Measurements from ENCODE around the gene NFATC1.

NFATC1 gene

DNA sequence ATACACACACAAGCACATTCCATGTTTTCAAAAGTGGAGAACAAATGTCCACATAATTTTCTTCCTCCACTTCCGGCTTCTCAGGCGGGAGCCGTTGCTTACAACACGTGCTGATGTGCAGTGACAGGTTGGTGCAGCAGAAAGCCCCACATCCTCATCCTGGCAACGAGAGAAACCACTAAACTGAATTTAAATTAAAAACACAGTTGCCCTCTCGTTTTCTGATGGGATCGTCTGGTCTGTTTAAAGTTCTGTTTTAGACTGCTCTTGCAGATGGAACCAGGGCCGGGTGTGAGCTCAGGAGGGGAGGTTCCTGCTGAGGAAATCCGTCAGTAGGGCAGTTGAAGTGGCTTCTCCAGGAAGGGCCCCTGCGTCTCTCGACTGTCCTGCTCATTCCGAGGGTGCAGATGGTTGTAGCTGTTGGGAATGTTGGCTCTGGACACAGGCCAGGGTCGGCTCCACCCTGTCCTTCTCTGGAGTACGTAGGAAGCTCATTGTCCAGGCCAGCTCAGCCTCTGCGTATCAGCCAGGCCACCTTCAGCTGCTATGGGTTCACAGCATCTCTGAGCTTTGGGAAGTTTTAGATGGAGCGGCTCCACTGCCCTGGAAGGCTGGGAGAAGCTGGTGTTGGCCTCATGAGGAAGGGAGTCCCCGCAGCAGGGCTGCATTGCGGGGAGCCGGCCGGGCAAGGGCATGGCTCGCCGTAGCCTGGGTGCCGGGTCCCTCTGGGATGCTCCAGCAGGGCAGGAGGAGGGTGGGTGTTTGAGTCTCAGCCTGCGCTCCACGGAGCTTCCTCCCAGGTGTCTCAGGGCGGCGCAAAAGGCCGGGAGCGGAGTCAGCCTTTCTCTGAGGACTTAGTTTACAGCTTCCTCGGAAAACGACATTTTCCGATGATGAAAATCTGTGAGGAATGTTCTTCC, 58.3 kb downstream of the NFATC1 start:
- Histone ChIP-seq H3K4me1 (ENCODE audit: insufficient read depth, insufficient read length) (peaks cover 13% of the 10 kb centered on the region), H3K9ac (ENCODE audit: insufficient read length, low read depth) (no peak overlapping the region), H3K9me3 (ENCODE audit: insufficient read depth, low read length) (no peaks in the 10 kb centered on the region), H3K4me3 (ENCODE audit: insufficient read length, low read depth) (no peak overlapping the region), H3K36me3 (ENCODE audit: insufficient read depth, insufficient read length, low read length) (peaks cover 65% of the 10 kb centered on the region), H3K27me3 (ENCODE audit: insufficient read depth, insufficient read length) (no peaks in the 10 kb centered on the region)
- DNase-seq (ENCODE audit: low read depth, low spot score) = no peak
- TF ChIP-seq SUZ12 (IDR thresholded peaks at IDR 0.05; ENCODE audit: extremely low read depth, insufficient read depth, insufficient read length) (no peak), ZNF274 (IDR thresholded peaks at IDR 0.05; ENCODE audit: low read depth, low read length) (no peak), YY1 (IDR thresholded peaks at IDR 0.05; ENCODE audit: insufficient read depth, insufficient read length) (no peak)

DNA sequence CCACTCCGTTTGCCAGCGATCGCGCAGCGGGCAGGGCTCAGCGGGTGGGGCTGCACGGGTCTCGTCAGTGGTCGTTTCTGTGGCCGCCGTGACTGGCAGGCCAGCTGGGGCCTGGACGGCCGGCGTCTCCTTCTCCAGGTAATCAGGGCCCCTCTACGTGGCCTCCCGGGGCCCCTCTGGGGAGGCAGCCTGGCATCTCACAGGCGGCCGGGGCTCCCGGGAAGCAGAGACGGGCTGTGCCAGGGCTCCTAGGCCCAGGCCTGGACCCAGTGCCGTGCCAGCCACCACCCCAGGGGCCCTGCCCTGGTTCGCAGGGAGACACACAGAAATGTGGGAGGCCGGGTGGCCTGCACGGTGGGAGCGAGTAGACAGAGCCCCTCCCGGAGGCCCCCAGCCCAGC, 59.5 kb downstream of the NFATC1 start:
- H3K9ac ChIP-seq (ENCODE audit: insufficient read length, low read depth) = no peak overlapping the region
- H3K4me3 ChIP-seq (ENCODE audit: insufficient read length, low read depth) = no peak overlapping the region
- peaks cover 58% of the 10 kb centered on the region for H3K36me3 ChIP-seq (ENCODE audit: insufficient read depth, insufficient read length, low read length)
- no peaks in the 10 kb centered on the region for H3K27me3 ChIP-seq (ENCODE audit: insufficient read depth, insufficient read length)
- H3K4me1 ChIP-seq (ENCODE audit: insufficient read depth, insufficient read length) = peaks cover 14% of the 10 kb centered on the region
- H3K9me3 ChIP-seq (ENCODE audit: insufficient read depth, low read length) = no peaks in the 10 kb centered on the region
- DNase-seq (ENCODE audit: low read depth, low spot score) = no peak
- TF ChIP-seq ZNF274 (IDR thresholded peaks at IDR 0.05; ENCODE audit: low read depth, low read length) (no peak), SUZ12 (IDR thresholded peaks at IDR 0.05; ENCODE audit: extremely low read depth, insufficient read depth, insufficient read length) (no peak), YY1 (IDR thresholded peaks at IDR 0.05; ENCODE audit: insufficient read depth, insufficient read length) (no peak)

DNA sequence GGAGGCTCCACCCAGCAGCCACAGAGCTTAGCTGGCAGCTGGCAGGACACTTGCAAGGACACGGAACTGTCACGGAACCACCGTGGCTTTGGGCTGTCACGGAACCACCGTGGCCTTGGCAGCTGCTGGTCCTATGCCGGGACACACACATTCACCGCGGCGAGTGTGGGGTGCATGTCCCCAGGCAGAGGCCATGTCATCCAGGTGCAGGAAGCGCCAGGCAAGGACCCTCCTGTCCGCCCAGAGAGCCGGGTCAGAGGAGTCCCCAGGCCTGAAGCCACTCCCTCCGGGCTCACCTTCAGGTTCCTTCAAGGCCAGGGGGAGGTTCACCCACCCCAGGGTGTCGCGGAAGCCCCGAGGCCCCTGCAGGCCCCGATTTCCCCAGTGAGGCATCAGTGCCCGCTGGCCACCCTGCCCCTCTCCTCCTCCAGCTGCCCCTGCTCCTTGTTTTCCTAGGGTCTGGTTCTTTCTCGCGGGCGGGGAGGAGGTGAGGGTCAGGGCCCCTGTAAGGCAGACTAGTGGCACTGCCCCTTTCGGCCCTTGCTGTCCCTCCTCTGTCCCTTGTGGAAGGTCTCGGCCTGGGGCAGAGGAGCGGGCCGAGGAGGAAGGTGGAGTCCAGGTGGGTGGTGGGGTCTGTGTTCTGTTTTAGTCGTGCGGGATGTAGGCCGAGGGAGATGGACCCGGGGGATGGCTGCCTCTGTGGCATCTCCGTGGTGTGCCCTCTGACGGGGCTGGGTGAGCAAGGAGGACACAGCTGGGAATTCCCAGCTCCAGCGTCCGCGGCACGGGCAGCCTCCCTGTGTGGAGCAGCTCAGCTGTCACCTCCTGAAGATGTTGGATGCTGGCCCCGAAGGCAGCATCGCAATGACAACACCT, 60.6 kb downstream of the NFATC1 start:
- no peak overlapping the region for H3K9ac ChIP-seq (ENCODE audit: insufficient read length, low read depth)
- no peaks in the 10 kb centered on the region for H3K27me3 ChIP-seq (ENCODE audit: insufficient read depth, insufficient read length)
- no peak for DNase-seq (ENCODE audit: low read depth, low spot score)
- no peaks in the 10 kb centered on the region for H3K9me3 ChIP-seq (ENCODE audit: insufficient read depth, low read length)
- H3K4me3 ChIP-seq (ENCODE audit: insufficient read length, low read depth) = no peak overlapping the region
- H3K36me3 ChIP-seq (ENCODE audit: insufficient read depth, insufficient read length, low read length) = peaks cover 51% of the 10 kb centered on the region
- peaks cover 21% of the 10 kb centered on the region for H3K4me1 ChIP-seq (ENCODE audit: insufficient read depth, insufficient read length)
- TF ChIP-seq SUZ12 (IDR thresholded peaks at IDR 0.05; ENCODE audit: extremely low read depth, insufficient read depth, insufficient read length) (no peak), ZNF274 (IDR thresholded peaks at IDR 0.05; ENCODE audit: low read depth, low read length) (no peak), YY1 (IDR thresholded peaks at IDR 0.05; ENCODE audit: insufficient read depth, insufficient read length) (no peak)

DNA sequence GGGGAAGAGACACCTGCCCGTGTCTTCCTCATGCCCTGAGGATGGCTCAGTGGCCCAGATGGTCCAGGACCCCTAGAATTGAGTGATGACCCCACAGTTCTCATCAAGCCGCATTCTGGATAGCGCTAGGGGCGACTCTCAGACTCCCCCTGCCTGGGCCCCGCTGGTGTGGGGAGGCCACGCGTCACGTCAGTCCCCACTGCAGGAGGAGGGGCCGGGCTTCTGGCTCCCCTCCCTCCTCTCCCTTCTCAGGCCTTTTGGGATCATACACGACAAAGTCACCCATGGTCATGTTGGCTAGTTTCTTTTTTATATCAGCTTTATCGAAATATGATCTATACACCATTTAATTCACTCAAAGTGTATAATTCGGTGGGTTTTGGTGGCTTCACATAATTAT, 61.5 kb downstream of the NFATC1 start:
- peaks cover 51% of the 10 kb centered on the region for H3K36me3 ChIP-seq (ENCODE audit: insufficient read depth, insufficient read length, low read length)
- no peak overlapping the region for H3K9ac ChIP-seq (ENCODE audit: insufficient read length, low read depth)
- DNase-seq (ENCODE audit: low read depth, low spot score) = no peak
- peaks cover 23% of the 10 kb centered on the region for H3K4me1 ChIP-seq (ENCODE audit: insufficient read depth, insufficient read length)
- H3K4me3 ChIP-seq (ENCODE audit: insufficient read length, low read depth) = no peak overlapping the region
- no peaks in the 10 kb centered on the region for H3K9me3 ChIP-seq (ENCODE audit: insufficient read depth, low read length)
- no peak for TF ChIP-seq ZNF274 (IDR thresholded peaks at IDR 0.05; ENCODE audit: low read depth, low read length)
- TF ChIP-seq YY1 (IDR thresholded peaks at IDR 0.05; ENCODE audit: insufficient read depth, insufficient read length) = no peak
- no peak for TF ChIP-seq SUZ12 (IDR thresholded peaks at IDR 0.05; ENCODE audit: extremely low read depth, insufficient read depth, insufficient read length)
- H3K27me3 ChIP-seq (ENCODE audit: insufficient read depth, insufficient read length) = no peaks in the 10 kb centered on the region

DNA sequence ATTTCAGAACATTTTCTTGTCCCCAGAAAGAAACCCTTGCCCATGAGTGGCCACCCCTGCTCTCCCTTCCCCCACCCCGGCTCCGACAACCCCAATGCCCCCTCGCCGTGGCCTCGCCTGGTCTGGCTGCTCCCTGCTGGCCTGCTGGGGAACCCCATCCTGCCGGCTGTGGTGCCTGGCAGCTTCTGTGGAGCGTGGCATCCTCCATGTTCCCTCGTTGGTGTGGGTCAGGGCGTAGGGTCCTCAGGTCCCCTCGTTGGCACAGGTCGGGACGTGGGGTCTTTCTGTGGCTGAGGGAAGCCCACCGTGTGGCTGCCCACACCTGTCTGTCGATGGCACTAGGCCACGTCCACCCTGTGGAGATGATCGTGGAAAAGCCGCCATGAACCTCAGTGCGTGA, 61.9 kb downstream of the NFATC1 start:
- no peak overlapping the region for H3K9ac ChIP-seq (ENCODE audit: insufficient read length, low read depth)
- H3K4me3 ChIP-seq (ENCODE audit: insufficient read length, low read depth) = no peak overlapping the region
- no peak for DNase-seq (ENCODE audit: low read depth, low spot score)
- peaks cover 50% of the 10 kb centered on the region for H3K36me3 ChIP-seq (ENCODE audit: insufficient read depth, insufficient read length, low read length)
- no peaks in the 10 kb centered on the region for H3K9me3 ChIP-seq (ENCODE audit: insufficient read depth, low read length)
- TF ChIP-seq SUZ12 (IDR thresholded peaks at IDR 0.05; ENCODE audit: extremely low read depth, insufficient read depth, insufficient read length) = no peak
- TF ChIP-seq YY1 (IDR thresholded peaks at IDR 0.05; ENCODE audit: insufficient read depth, insufficient read length) = no peak
- no peak for TF ChIP-seq ZNF274 (IDR thresholded peaks at IDR 0.05; ENCODE audit: low read depth, low read length)
- H3K27me3 ChIP-seq (ENCODE audit: insufficient read depth, insufficient read length) = no peaks in the 10 kb centered on the region
- H3K4me1 ChIP-seq (ENCODE audit: insufficient read depth, insufficient read length) = peaks cover 23% of the 10 kb centered on the region

DNA sequence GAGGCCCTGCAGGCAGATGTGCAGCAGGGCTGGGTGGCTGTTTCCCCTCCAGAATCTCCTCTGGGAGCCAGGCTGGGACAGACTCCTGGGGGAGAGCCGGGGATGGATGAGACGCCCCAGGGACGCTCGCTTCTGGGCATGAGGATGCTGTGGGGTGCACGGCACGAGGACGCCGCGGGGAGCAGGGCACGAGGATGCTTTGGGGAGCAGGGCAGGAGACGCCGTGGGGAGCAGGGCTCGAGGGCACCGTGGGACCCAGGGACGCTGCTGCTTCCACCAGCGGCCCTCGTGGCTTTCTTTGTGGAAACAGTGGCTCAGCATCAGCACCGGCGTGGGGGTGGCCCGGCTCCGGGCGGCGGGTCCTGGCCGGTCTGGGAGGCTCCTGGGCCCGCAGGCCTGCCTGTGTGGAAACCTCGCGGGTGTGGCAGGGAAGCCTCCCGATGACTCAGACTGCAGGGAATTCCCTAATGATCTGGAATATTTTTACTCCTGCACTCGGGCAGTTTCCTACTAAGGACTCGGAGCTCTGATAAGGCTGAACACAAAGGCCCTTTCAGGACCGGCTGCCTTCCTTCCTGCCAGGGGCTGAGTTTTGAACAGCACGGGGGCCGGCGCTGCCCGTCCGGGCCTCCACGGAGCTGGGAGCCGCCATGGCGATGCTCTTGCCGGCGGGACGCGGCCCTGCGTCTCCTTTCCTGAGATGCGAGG, 62.6 kb downstream of the NFATC1 start:
- TF ChIP-seq SUZ12 (IDR thresholded peaks at IDR 0.05; ENCODE audit: extremely low read depth, insufficient read depth, insufficient read length) (no peak), YY1 (IDR thresholded peaks at IDR 0.05; ENCODE audit: insufficient read depth, insufficient read length) (no peak), ZNF274 (IDR thresholded peaks at IDR 0.05; ENCODE audit: low read depth, low read length) (no peak)
- Histone ChIP-seq H3K36me3 (ENCODE audit: insufficient read depth, insufficient read length, low read length) (peaks cover 47% of the 10 kb centered on the region), H3K9ac (ENCODE audit: insufficient read length, low read depth) (peak overlapping the region; percentile 16), H3K4me1 (ENCODE audit: insufficient read depth, insufficient read length) (peaks cover 23% of the 10 kb centered on the region), H3K9me3 (ENCODE audit: insufficient read depth, low read length) (no peaks in the 10 kb centered on the region), H3K27me3 (ENCODE audit: insufficient read depth, insufficient read length) (no peaks in the 10 kb centered on the region), H3K4me3 (ENCODE audit: insufficient read length, low read depth) (no peak overlapping the region)
- DNase-seq (ENCODE audit: low read depth, low spot score) = no peak

Data from NT2/D1 (cell line).